GM21381 (cell line): ENCODE measurements around the gene ODAPH.
"Not testable (repeated sequence)": the region's sequence is repeated elsewhere in the genome, so short reads cannot be mapped to it uniquely, and the experiment has no call there.

ENCODE experiments used
- ATAC-seq: cut with Tn5 transposase; IDR thresholded peaks from one replicate; pipeline ENCODE4 v1.9.1; 2021; ENCODE audit warnings: mild to moderate bottlenecking, moderate library complexity; ENCODE audit not compliant: unreplicated experiment

Gene ODAPH

DNA sequence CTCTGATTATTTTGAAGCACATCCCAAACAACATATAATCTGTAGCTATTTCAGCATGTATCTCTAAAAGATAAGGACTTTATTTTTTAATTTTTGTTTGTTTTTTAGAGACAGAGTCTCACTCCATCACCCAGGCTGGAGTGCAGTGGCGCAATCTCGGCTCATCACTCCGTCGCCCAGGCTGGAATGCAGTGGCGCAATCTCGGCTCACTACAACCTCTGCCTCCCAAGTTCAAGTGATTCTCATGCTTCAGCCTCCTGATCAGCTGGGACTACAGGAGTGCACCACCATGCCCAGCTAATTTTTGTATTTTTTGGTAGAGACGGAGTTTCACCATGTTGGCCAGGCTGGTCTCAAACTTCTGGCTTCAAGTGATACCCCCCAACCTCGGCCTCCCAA, 11.6 kb upstream of the ODAPH start:
- not testable (repeated sequence) for ATAC-seq

- ATAC-seq: no peak
Observed at GRCh38 chr4:75544870-75545269, 11.0 kb upstream of the ODAPH start.

DNA sequence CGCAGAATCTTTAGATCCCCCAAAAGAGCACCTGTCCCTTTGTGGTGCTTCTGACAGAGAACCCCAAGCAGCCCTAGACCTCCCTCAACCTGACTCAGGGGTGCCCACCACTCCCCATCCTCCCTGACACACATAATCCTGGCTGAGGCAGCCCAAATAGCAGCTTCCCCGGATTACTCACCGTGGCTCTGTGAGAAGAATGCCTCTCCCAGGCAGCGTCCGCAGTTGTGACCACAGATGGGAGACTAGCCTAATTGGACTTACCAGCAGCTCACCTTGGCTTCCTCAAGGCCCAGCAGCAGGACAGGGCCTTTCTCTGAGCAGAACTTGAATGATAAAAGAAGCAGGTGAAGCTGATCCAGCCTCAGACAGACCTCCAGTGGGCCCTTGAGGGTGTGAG, 10.3 kb upstream of the ODAPH start:
- ATAC-seq: no peak

GRCh38 chr4:75547647-75548387, 8.0 kb upstream of the ODAPH start:
- no peak for ATAC-seq

DNA sequence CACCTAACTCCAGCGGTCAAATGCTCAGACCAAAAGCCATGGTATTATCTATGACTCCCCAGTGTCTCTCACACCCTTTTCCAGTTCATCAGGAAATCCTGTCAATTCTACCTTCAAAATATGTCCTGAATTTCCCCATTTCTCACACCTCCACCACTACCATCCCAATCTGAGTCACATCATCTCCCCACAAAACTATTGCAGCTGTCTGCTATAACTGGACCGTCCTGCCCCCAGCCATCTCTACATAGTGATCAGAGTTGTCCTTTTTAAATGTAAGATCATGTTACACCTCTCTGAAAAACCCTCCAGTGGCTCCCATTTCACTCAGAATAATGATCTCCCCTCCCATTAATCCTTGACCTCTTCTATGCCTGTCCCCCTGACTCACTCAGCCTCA, 6.8 kb upstream of the ODAPH start:
- ATAC-seq: no peak

- ATAC-seq: no peak
Observed at GRCh38 chr4:75552452-75552851, 3.4 kb upstream of the ODAPH start.

GRCh38 chr4:75557696-75558095, 1.8 kb downstream of the ODAPH start:
- no peak for ATAC-seq

DNA sequence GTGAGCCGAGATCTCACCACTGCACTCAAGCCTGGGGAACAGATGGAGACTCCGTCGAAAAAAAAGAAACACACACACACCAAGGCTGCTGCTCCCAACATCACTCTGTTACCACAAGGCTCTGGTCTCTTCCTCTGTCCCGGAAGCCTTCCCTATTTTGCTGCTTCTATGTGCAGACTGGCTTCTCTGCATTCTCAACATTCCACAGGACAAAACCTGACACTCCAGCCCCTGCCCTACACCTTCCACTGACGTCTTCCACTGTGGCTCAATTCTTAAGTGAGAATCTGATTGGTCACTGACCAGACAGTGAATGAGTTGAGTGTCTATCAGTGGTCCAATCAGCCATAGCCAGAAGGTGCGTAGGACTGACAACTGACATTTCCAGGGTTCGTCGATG, 5.9 kb downstream of the ODAPH start:
- no peak for ATAC-seq

- ATAC-seq: no peak
Observed at GRCh38 chr4:75564023-75564422, 8.2 kb downstream of the ODAPH start.

DNA sequence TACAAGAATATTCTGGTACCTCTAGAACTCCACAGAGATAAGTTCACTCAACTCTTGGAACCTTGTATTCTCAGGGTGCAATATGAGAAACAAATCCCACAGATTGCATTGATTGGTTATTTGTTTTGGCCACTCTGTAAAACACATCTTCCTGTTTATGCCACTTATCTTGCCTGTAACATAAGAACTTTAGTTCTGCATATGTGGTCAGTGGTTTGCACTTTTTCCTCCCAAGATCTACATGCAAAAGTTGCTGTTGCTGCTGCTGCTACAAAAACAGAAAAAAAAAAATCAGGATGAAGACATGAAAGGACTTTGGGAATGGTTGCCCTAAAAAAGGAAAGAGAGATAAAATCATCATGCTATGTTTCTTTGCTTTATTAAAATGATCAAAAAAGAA, 9.6 kb downstream of the ODAPH start:
- ATAC-seq: no peak

GRCh38 chr4:75566911-75567310, 11.0 kb downstream of the ODAPH start:
- no peak for ATAC-seq

- no peak for ATAC-seq
Observed at GRCh38 chr4:75567725-75568124, 11.9 kb downstream of the ODAPH start.

GRCh38 chr4:75584067-75584466, 28.2 kb downstream of the ODAPH start:
- no peak for ATAC-seq

DNA sequence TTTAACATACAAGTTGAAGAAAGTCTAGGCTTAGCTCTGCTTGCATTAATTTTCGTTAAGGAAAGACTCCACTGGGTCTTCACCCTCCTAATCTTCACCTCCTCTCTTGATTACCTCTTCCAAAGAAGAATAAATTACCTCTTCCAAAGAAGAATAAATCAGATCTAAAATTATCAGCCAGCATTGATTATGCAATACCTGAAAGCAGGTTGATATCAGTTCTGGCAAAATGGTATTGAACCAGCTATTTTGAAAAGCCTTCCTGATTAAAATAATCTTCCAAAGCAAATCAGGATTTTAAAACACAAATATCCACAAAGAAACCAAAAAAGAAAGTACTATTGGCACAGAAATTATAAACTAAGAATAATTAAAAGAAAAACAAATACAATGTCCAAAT, 37.5 kb downstream of the ODAPH start:
- ATAC-seq: no peak

DNA sequence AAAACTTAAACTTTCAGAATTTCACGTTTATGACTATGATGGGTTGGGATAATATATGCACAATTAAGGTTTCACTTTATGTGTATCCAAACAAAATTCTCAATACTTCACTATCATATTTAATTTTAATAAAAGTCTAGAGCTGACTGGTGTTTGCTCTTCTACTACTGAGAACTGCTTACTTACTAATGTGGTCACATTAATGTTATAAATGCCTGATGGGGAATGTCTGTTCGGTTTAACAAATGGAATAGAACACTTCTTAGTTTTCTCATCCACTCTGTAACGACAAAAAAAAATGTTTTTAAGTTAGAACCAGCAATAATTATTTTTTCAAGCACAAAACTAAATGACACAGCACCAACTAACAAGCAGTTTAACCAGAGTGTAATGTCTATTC, 40.2 kb downstream of the ODAPH start:
- no peak for ATAC-seq

GRCh38 chr4:75598390-75598789, 42.5 kb downstream of the ODAPH start:
- ATAC-seq: no peak

DNA sequence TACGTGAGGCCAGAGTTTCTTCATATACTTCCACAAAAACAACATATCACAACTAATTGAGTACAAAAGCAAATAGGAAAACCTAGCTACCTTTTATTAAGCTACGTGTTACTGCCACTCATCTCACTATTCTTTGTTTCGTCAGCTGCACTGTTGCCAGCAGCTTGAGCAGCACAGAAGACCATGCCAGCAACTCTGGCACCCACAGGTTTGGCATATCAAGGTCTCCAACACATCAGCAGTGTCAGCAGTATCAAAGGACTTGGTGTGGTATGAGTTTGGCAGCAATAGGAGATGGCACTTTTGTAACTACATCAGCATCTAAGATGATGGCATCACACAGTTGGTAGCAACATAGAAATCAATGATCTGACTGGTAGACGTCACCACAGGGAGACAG, 43.8 kb downstream of the ODAPH start:
- no peak for ATAC-seq

DNA sequence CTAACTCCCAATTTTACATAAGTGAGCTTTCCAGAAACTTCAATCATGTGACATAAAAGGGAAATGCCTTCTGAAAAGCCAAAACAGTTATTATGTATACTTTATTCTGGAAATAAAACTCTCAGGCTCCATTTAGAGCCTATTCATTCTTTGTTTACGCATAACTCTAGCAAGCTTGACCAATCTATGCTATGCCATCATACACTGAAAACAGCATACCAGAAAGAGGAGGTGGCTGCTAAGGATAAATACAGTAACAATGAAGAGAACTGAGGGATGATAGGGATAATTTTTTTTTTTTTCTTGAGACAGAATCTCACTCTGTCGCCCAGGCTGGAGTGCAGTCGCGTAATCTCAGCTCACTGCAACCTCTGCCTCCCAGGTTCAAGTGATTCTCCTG, 50.1 kb downstream of the ODAPH start:
- ATAC-seq: no peak

- ATAC-seq: no peak
Observed at GRCh38 chr4:75612306-75612705, 56.4 kb downstream of the ODAPH start.
